ENCODE data around the gene RASD2.

RASD2 gene

GRCh38 chr22:35598396-35598710 lies 57.7 kb downstream of the RASD2 start:
- peaks cover 28% of the 10 kb centered on the region for H3K4me1 Mint-ChIP-seq
- H3K36me3 Mint-ChIP-seq (ENCODE audit: low read depth): no peaks in the 10 kb centered on the region
- no peak for TF ChIP-seq CTCF (IDR thresholded peaks at IDR 0.05)
- H3K27me3 Mint-ChIP-seq (ENCODE audit: low read depth, poor library complexity): peaks cover 9% of the 10 kb centered on the region
- H3K27ac Mint-ChIP-seq: no peak overlapping the region
- H3K4me3 Mint-ChIP-seq: no peak overlapping the region
- DNase-seq: no peak
- H3K9me3 Mint-ChIP-seq: no peaks in the 10 kb centered on the region

- no peak overlapping the region for H3K4me3 Mint-ChIP-seq
- no peak for DNase-seq
- H3K4me1 Mint-ChIP-seq: peaks cover 19% of the 10 kb centered on the region
- H3K9me3 Mint-ChIP-seq: no peaks in the 10 kb centered on the region
- H3K27ac Mint-ChIP-seq: no peak overlapping the region
- TF ChIP-seq CTCF (IDR thresholded peaks at IDR 0.05): no peak
- no peaks in the 10 kb centered on the region for H3K36me3 Mint-ChIP-seq (ENCODE audit: low read depth)
- peaks cover 9% of the 10 kb centered on the region for H3K27me3 Mint-ChIP-seq (ENCODE audit: low read depth, poor library complexity)
Measured at GRCh38 chr22:35599364-35599763, 58.7 kb downstream of the RASD2 start.

- no peak for DNase-seq
- TF ChIP-seq CTCF (IDR thresholded peaks at IDR 0.05): no peak
- Mint-ChIP-seq H3K27me3 (ENCODE audit: low read depth, poor library complexity) (peaks cover 9% of the 10 kb centered on the region), H3K9me3 (no peaks in the 10 kb centered on the region), H3K4me3 (no peak overlapping the region), H3K36me3 (ENCODE audit: low read depth) (no peaks in the 10 kb centered on the region), H3K4me1 (peaks cover 20% of the 10 kb centered on the region), H3K27ac (no peak overlapping the region)
Measured at GRCh38 chr22:35600476-35600875, 59.8 kb downstream of the RASD2 start.

GRCh38 chr22:35601013-35601580 lies 60.5 kb downstream of the RASD2 start:
- no peaks in the 10 kb centered on the region for H3K36me3 Mint-ChIP-seq (ENCODE audit: low read depth)
- peaks cover 22% of the 10 kb centered on the region for H3K4me1 Mint-ChIP-seq
- peaks cover 7% of the 10 kb centered on the region for H3K27me3 Mint-ChIP-seq (ENCODE audit: low read depth, poor library complexity)
- H3K27ac Mint-ChIP-seq: no peak overlapping the region
- H3K4me3 Mint-ChIP-seq: no peak overlapping the region
- TF ChIP-seq CTCF (IDR thresholded peaks at IDR 0.05): no peak
- no peak for DNase-seq
- H3K9me3 Mint-ChIP-seq: no peaks in the 10 kb centered on the region

- no peak for DNase-seq
- no peaks in the 10 kb centered on the region for H3K36me3 Mint-ChIP-seq (ENCODE audit: low read depth)
- peaks cover 23% of the 10 kb centered on the region for H3K4me1 Mint-ChIP-seq
- no peak for TF ChIP-seq CTCF (IDR thresholded peaks at IDR 0.05)
- peaks cover 8% of the 10 kb centered on the region for H3K27me3 Mint-ChIP-seq (ENCODE audit: low read depth, poor library complexity)
- no peaks in the 10 kb centered on the region for H3K9me3 Mint-ChIP-seq
- no peak overlapping the region for H3K4me3 Mint-ChIP-seq
- H3K27ac Mint-ChIP-seq: no peak overlapping the region
Measured at GRCh38 chr22:35601743-35602615, 61.3 kb downstream of the RASD2 start.

Measured in nephron progenitor cell (in vitro differentiated cells).